ENCODE data around the gene DHODH.

Gene DHODH

DNA sequence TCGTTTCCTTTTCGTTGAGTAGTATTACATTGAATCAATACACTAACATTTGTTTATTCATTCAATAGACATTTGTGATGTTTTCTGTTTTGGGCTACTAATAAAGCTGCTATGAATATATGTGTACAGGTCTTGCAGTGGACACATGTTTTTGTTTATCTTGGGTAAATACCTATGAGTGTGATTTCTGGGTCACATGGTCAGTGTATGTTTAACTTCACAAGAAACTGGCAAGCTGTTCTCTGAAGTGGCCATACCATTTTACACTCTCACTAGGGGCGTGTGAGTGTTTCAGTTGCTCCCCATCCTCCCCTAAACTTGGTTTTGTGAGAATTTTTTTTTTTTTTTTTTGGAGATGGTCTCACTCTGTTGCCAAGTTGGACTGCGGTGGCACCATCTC is 43.3 kb upstream of the DHODH start:
- no peak overlapping the region for H2AFZ ChIP-seq (ENCODE audit: low read length)
- no peaks in the 10 kb centered on the region for H3K79me2 ChIP-seq (ENCODE audit: insufficient read depth, low read length)
- no peak overlapping the region for H3K4me3 ChIP-seq (ENCODE audit: low read depth, low read length, poor library complexity, severe bottlenecking)
- H3K36me3 ChIP-seq (ENCODE audit: insufficient read depth, low read length) = no peaks in the 10 kb centered on the region
- H3K4me2 ChIP-seq (ENCODE audit: low read length) = no peak overlapping the region
- H3F3A ChIP-seq (ENCODE audit: insufficient read depth, low read length) = no peaks in the 10 kb centered on the region
- H3K27ac ChIP-seq (ENCODE audit: low read depth, low read length, poor library complexity, severe bottlenecking) = no peak overlapping the region
- no peaks in the 10 kb centered on the region for H3K27me3 ChIP-seq (ENCODE audit: insufficient read depth, low read length)
- no peak overlapping the region for H3K9ac ChIP-seq (ENCODE audit: low read length)
- H4K20me1 ChIP-seq (ENCODE audit: insufficient read depth, low read length) = no peaks in the 10 kb centered on the region
- TF ChIP-seq, protein P1, sequence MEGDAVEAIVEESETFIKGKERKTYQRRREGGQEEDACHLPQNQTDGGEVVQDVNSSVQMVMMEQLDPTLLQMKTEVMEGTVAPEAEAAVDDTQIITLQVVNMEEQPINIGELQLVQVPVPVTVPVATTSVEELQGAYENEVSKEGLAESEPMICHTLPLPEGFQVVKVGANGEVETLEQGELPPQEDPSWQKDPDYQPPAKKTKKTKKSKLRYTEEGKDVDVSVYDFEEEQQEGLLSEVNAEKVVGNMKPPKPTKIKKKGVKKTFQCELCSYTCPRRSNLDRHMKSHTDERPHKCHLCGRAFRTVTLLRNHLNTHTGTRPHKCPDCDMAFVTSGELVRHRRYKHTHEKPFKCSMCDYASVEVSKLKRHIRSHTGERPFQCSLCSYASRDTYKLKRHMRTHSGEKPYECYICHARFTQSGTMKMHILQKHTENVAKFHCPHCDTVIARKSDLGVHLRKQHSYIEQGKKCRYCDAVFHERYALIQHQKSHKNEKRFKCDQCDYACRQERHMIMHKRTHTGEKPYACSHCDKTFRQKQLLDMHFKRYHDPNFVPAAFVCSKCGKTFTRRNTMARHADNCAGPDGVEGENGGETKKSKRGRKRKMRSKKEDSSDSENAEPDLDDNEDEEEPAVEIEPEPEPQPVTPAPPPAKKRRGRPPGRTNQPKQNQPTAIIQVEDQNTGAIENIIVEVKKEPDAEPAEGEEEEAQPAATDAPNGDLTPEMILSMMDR (IDR thresholded peaks at IDR 0.05; ENCODE audit: low read length) = no peak
- TF ChIP-seq EZH2 (IDR thresholded peaks at IDR 0.05; ENCODE audit: borderline replicate concordance, low read length) = no peak
- peaks cover 16% of the 10 kb centered on the region for H3K4me1 ChIP-seq (ENCODE audit: insufficient read depth, low read length, severe bottlenecking)
- no peaks in the 10 kb centered on the region for H3K9me2 ChIP-seq (ENCODE audit: low read depth, low read length)
- H3K9me3 ChIP-seq (ENCODE audit: low read length) = no peaks in the 10 kb centered on the region

DNA sequence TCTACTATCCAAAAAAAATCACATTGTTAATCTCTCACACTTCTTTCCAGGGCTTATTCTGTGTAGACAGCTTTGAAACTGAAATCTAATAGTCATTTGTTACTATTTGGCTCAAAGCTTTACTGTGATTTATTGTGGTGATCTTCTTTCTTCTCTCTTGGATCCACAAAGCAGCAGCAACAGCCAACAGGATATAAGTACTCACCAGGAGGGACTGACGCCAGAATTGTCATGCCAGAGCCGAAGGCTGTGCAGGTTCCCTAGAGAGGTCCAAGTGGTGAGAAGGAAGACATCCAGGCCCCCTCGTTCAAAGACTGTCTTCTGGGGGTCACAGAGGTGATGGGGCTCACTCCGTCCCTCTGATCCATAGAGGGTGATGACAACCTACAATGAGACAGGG is 41.6 kb upstream of the DHODH start:
- H3F3A ChIP-seq (ENCODE audit: insufficient read depth, low read length) = no peaks in the 10 kb centered on the region
- H3K9me2 ChIP-seq (ENCODE audit: low read depth, low read length) = no peaks in the 10 kb centered on the region
- H2AFZ ChIP-seq (ENCODE audit: low read length) = no peak overlapping the region
- H3K27ac ChIP-seq (ENCODE audit: low read depth, low read length, poor library complexity, severe bottlenecking) = no peak overlapping the region
- H3K27me3 ChIP-seq (ENCODE audit: insufficient read depth, low read length) = no peaks in the 10 kb centered on the region
- no peak overlapping the region for H3K9ac ChIP-seq (ENCODE audit: low read length)
- H3K79me2 ChIP-seq (ENCODE audit: insufficient read depth, low read length) = no peaks in the 10 kb centered on the region
- peaks cover 11% of the 10 kb centered on the region for H3K4me1 ChIP-seq (ENCODE audit: insufficient read depth, low read length, severe bottlenecking)
- H3K36me3 ChIP-seq (ENCODE audit: insufficient read depth, low read length) = no peaks in the 10 kb centered on the region
- H3K4me2 ChIP-seq (ENCODE audit: low read length) = no peak overlapping the region
- no peak overlapping the region for H3K4me3 ChIP-seq (ENCODE audit: low read depth, low read length, poor library complexity, severe bottlenecking)
- TF ChIP-seq, protein P1 (IDR thresholded peaks at IDR 0.05; ENCODE audit: low read length) = no peak
- no peak for TF ChIP-seq EZH2 (IDR thresholded peaks at IDR 0.05; ENCODE audit: borderline replicate concordance, low read length)
- no peaks in the 10 kb centered on the region for H3K9me3 ChIP-seq (ENCODE audit: low read length)
- no peaks in the 10 kb centered on the region for H4K20me1 ChIP-seq (ENCODE audit: insufficient read depth, low read length)

DNA sequence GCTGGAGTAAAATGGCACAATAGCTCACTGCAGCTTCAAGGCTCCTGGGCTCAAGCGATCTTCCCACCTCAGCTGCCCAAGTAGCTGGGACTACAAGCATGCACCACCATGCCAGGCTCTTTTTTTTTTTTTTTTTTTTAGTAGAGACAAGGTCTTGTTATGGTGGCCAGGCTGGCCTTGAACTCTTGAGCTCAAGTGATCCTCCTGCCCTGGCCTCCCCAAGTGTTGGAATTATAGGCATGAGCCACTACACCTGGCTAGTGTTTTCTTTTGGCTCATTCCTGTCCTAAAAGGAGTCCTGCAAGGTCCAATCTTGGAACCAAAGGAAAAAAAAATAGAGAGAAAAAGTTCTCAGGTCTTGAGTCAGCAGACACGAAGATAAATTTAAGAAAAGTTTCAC is 39.2 kb upstream of the DHODH start:
- Histone ChIP-seq H3K9me3 (ENCODE audit: low read length) (no peaks in the 10 kb centered on the region), H3K79me2 (ENCODE audit: insufficient read depth, low read length) (no peaks in the 10 kb centered on the region), H3K4me1 (ENCODE audit: insufficient read depth, low read length, severe bottlenecking) (no peaks in the 10 kb centered on the region), H3F3A (ENCODE audit: insufficient read depth, low read length) (no peaks in the 10 kb centered on the region), H3K9me2 (ENCODE audit: low read depth, low read length) (no peaks in the 10 kb centered on the region), H3K27ac (ENCODE audit: low read depth, low read length, poor library complexity, severe bottlenecking) (no peak overlapping the region), H3K36me3 (ENCODE audit: insufficient read depth, low read length) (no peaks in the 10 kb centered on the region), H3K4me3 (ENCODE audit: low read depth, low read length, poor library complexity, severe bottlenecking) (no peak overlapping the region), H3K27me3 (ENCODE audit: insufficient read depth, low read length) (no peaks in the 10 kb centered on the region), H2AFZ (ENCODE audit: low read length) (no peak overlapping the region), H4K20me1 (ENCODE audit: insufficient read depth, low read length) (no peaks in the 10 kb centered on the region), H3K4me2 (ENCODE audit: low read length) (no peak overlapping the region), H3K9ac (ENCODE audit: low read length) (no peak overlapping the region)
- no peak for TF ChIP-seq EZH2 (IDR thresholded peaks at IDR 0.05; ENCODE audit: borderline replicate concordance, low read length)

DNA sequence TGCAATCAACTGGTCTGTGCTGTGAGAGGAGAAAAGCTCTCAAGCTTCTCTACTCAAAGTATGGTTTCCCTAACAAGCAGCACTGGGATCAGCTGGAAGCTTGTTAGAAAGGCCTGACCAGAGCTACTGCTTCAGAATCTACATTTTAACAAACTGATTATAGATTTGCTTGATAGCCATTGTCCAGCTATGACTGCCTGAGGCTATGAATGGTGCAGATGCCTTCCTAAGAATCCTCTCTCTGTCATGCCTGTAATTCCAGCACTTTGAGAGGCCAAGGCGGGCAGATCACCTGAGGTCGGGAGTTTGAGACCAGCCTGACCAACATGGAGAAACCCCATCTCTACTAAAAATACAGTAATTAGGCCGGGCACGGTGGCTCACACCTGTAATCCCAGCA is 37.0 kb upstream of the DHODH start:
- no peaks in the 10 kb centered on the region for H3F3A ChIP-seq (ENCODE audit: insufficient read depth, low read length)
- H3K9ac ChIP-seq (ENCODE audit: low read length) = no peak overlapping the region
- no peak overlapping the region for H3K4me3 ChIP-seq (ENCODE audit: low read depth, low read length, poor library complexity, severe bottlenecking)
- H3K36me3 ChIP-seq (ENCODE audit: insufficient read depth, low read length) = no peaks in the 10 kb centered on the region
- H3K27me3 ChIP-seq (ENCODE audit: insufficient read depth, low read length) = no peaks in the 10 kb centered on the region
- H3K27ac ChIP-seq (ENCODE audit: low read depth, low read length, poor library complexity, severe bottlenecking) = no peak overlapping the region
- no peak for TF ChIP-seq EZH2 (IDR thresholded peaks at IDR 0.05; ENCODE audit: borderline replicate concordance, low read length)
- TF ChIP-seq, protein P1 (IDR thresholded peaks at IDR 0.05; ENCODE audit: low read length) = no peak
- no peaks in the 10 kb centered on the region for H3K4me1 ChIP-seq (ENCODE audit: insufficient read depth, low read length, severe bottlenecking)
- H3K9me2 ChIP-seq (ENCODE audit: low read depth, low read length) = no peaks in the 10 kb centered on the region
- H3K9me3 ChIP-seq (ENCODE audit: low read length) = no peaks in the 10 kb centered on the region
- no peak overlapping the region for H3K4me2 ChIP-seq (ENCODE audit: low read length)
- H2AFZ ChIP-seq (ENCODE audit: low read length) = no peak overlapping the region
- no peaks in the 10 kb centered on the region for H4K20me1 ChIP-seq (ENCODE audit: insufficient read depth, low read length)
- H3K79me2 ChIP-seq (ENCODE audit: insufficient read depth, low read length) = no peaks in the 10 kb centered on the region

Measured in OCI-LY1 (cell line).